HG03025 (cell line): Measurements from ENCODE around the gene ALPL.

Experiments
- ATAC-seq: cut with Tn5 transposase; IDR thresholded peaks from one replicate; pipeline ENCODE4 v1.9.1; 2021; ENCODE audit warnings: mild to moderate bottlenecking, moderate library complexity; ENCODE audit not compliant: unreplicated experiment, low FRiP score

ALPL gene

DNA sequence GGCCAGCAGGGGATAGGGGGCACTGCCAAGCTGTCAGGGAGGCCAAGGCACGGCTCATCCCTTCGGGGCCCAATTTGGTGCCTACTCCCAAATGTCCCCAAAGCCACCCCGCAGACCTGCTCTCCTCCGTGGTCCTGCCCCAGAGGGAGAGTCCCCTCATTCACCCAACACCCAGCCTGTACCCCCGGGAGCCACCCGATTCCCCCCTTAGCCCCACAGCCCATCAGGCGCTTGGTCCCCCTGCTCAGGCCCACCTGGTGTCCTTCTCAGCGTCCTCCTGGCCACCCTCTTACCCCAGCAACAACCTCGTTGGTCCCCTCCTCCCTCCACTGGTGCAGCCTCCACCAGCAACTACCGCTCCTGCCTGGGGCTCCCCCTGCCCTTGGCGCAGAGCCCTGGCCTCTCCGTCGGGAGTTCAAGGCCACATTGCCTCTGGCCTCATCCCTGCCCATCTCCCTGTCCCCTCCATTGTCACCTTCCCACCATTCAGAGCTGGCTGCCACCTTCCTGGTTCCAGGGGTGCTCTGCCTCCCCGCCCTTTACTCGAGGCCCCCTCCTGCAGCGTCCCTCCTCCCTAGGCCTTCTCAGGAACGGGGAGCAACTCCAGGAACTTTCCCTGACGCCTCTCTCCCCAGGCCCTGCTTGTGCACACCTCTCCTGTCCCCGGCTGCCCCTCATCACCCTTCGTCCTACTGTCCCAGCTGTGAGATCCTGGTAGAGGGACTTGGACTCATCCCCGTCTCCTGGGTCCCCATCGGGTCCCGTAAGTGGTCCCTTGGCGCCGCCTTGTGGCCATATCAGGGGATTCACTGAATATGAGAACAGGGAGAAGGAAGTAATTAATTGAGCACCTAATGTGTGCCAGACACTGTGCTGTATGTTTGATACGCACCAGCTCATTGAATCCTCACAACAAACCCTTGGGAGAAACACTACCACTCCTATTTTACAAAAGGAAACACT is 86.0 kb downstream of the ALPL start:
- no peak for ATAC-seq

DNA sequence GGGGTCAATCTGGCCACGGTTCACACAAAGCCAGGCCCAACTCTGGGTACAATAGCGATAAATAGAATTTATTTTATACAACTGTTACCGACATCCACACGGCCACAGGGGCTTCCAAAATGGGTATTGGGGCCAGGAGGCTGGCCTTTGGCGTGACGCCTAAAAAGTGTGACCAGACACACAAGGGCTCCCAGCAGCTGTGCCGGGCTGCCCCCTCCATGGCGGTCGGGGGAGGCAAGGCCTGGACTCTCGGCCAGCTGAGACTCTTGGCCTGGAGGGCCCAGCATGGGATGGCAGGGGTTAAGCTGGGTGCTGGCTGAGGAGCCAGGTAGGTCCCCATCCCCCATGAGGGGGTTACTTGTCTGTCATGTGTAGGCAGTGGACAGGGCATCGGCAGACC is 87.0 kb downstream of the ALPL start:
- no peak for ATAC-seq

DNA sequence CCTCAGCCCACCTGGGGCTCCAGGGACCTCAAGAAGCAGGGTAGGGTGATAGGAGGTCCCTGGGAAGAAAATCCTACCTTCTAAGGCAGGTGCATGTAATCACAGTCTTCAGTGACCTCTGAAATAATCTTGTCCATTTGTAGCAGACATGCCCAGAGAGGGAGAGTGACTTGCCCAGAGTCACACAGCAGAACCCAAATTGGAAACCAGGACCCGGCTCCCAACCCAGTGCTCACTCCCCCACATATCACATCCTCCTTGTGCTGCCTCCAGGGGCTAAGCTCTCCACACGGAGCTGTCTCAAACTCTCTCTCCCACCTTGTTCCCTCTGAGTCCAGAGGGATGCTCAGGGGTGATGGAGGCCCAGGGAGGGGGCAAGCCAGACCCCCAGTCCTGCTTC is 87.4 kb downstream of the ALPL start:
- ATAC-seq: no peak

DNA sequence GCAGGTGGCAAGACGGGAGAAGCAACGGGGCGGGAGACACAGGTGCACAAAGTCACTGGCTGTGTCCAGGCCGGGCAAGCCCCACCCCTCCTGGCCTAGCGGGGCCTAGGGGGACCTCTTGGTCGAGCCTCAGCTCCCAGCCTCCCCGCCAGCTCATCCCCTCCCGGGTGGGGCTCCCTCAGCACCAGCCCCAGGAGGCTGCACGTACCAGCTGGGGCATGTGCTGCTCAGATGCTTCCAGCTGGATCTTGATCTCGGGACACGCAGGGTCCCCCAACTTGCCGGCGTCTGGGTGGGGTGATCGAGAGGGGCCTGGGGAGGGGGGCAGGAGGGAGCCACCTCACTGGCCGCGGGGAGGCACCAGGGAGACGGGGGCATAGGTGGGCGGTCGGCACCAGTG is 88.5 kb downstream of the ALPL start:
- no peak for ATAC-seq

DNA sequence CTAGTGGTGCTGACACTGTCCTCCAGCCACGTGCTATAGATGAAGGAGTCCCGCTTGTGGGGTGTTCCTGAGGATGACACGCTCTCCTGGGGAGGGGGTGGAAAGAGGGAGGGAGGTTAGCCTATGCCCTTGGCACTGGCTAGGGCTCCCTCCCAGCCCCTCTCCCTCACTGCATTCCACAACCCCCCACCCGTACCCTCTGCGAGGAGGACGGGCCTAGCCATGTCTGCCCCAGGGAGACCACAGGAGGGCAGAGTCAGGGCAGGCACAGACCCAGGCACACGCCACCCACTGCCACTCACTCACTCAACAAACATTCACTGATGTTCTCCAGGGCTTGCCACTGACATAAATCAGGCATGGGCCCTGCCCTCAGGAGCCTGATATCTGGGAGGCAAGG is 89.2 kb downstream of the ALPL start:
- ATAC-seq: no peak

DNA sequence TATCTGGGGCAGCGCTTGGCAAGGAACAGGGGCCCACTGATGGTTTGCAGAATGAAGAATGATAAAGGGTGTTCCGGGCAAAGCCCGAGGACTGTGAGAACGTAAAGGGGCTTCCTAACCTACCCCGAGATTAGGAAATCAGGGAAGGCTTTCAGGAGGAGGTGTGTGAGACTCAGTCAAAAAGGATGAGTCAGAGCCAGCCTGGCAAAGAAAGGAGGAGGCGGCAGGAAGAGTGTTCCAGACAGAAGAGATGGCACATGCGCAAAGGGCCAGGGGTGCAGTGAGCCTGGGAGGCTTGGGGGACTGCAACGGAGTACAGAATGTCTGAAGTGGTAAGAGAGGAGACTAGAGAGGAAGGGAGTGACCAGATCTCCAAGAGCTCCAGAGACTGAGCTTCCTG is 89.7 kb downstream of the ALPL start:
- no peak for ATAC-seq

DNA sequence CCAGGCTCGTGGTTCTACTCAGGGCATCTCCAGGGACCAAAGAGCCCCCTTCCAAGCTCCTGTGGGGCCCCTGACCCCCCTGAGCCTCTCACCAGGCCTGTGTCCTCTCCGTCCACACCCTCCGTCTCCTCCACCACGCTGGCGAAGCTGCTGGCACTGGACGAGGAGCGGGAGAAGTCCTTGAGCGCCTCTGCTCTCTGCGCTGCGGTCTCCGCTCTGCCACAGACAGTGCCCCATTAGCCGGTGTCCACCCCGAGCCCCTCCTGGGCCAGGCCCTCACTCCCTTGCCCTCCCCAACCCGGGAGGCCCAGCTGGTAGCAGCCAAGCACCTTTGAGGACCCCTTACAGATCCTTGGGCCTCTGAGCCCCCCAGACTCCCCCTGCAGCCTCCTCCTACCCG is 90.2 kb downstream of the ALPL start:
- ATAC-seq: no peak

DNA sequence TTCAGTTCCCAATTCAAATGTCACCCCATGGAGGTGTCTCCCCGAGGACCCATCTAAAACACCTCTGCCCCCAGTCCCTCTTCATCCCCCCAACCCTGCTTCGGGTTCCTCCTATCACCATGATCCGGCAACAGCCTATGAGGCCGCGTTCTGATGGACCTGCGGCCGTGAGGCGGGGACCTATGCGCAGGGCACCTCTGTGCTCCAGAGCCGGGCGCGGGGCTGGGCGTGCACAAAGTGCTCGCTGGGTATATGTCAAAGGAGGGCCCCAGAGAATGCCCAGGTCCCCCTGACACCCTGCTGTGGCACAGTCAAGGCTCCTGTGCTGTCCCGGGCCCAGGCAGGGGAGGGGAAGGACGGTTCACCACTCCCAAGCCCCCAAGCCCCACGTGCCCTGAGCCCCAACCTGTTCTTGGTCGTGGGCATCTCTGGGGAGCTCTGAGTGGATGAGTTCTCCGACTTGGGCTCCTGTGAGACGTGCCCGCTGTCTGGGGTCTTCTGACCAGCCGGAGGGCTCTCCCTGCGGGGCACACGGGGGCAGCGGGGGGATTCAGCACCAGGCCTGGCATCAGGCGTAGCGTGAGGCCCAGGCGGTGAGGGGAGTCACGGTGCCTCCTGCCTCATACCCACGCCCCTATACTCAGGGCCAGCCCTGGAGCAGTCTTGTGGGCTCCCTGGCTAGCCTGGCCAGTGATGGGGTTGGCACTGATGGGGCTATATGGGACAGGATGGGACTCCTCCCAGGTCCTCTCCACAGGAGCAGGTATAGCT is 92.2 kb downstream of the ALPL start:
- ATAC-seq: no peak

DNA sequence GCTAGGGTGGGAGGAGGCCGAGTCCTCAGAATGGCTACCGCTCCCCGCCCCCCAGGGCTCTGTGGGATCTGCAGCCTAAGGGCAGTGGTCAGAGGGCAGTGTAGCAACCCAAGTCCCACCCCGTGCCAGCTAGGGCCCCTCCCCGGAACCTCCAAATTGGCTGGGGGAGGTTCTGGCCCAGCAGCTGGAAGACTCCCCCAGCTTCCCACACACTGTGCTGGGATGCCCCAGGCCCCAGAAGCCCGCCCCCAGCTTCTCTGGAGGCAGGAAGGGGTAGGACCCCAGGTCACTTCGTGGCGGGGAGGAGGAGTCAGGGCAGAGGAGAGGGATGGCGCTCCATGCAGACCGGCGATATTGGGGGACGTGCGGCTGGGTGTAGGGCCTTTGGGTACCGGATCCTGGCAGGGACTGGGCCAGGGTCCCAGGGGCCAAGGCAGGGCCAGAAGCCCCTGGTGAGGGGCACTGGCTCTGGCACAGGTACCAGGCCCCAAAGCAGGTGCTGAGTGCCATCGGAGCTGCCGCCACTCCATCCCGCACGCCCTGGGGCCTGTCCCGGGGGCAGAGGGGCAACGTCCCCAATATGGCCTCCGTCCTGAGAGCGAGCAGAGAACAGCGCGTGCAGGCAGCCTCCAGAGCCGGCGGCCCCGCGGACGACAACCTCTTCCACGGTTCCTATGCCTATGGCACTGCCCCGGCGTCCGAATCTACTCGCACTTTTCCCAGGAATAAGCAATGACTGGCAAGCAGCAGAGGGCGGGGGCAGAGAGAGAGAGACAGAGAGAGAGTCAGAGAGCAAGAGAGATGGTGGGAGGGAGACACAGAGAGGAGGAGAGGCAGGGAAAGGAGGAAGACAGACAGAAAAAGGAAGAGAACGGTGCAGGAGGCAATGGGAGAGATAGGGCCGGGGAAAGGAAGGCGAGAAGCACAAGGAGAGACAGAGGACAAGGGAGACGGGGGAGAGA is 94.2 kb downstream of the ALPL start:
- ATAC-seq: no peak

DNA sequence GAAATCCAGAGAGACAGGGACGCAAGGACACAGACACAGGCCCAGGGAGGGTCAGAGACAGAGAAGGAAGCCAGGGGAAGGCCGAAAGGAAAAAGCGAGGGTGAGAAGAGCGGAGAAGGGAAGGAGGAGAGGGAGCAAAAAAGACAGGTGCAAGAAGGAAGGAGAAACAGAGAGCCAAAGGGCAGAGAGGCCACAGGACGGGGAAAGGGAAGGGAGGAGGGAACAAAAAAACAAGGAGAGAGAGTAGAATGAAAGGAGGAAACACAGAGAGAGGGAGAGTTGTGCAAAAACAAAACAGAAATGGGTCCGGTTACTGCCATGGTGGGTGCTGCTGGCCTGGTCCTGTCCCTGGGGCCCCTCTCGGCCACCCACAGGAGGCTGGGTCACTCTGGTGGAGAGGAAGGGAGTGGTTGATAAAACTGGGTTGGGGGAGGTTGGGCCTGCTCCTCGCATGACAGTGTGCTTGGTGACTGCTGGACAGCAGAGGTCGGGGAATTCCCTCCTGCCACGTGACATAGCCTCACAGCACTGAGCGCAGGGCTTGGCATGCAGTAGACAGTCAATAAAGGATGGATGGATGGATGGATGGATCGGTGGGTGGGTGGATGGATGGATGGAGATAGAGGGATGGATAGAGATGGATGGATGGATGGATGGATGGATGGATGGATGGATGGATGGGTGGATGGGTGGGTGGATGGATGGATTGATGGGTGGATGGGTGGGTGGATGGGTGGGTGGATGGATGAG is 95.2 kb downstream of the ALPL start:
- ATAC-seq: no peak

DNA sequence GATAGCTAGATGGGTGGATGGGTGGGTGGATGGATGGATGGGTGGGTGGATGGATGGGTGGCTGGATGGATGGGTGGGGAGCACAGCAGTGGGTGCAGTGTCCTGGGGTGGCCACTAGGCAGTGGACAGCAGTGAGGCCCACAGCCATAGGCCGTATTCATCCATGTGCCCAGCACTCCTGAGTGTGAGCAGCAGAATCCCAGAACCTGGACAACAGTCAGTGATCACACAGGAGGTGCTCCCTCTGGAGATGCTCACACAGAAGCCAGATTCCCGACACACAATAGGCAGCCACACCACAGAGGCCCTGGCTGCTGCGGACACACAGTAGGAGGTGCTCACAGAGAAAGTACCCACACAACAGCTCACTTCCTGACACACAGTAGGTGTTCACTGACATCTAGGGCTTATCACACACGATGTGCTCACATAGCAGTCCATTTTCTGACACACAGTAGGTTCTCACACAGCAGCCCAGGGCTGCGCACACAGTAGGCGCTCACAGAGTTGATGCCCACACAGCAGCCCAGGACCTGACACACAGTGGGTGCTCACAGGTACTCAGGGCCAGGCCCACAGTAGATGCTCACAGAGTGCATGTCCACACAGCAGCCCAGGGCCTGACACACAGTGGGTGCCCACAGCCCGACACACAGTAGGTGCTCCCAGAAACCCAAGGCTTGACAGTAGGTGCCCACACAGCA is 95.9 kb downstream of the ALPL start:
- ATAC-seq: no peak

DNA sequence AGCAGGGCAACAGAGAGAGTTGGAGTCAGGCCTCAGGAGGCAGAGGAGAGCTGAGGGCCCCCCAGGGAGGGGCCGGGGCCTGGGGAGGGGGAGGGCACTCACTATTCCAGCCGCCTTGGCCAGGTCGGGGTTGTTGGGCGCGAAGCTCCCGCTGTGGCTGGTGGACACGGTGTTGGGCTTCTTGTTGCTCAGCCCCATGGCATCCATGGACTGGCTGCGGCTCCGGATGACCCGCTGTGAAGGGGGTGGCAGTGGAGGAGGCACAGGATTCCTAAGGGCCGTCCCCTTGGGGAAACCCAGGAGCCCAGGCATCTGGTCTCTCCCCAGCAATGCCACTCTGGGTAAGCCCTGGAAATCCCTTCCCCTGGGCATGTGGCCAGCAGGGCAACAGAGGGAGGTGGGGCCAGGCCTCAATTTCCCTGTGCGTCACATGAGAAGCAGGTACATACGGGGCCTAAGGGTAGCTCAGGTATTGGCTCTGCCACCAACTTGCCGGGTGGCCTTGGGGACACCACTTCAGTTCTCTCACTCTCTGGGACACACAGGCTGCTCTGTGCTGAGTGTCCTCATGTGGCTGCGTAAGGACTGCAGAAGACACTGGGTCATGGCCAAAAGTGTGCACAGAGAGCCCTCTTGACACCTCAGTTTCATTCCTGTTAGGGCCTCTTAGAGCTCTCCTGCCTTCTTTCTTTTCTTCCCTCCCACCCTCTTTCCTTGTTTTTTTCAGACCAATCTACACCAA is 96.9 kb downstream of the ALPL start:
- ATAC-seq: no peak

DNA sequence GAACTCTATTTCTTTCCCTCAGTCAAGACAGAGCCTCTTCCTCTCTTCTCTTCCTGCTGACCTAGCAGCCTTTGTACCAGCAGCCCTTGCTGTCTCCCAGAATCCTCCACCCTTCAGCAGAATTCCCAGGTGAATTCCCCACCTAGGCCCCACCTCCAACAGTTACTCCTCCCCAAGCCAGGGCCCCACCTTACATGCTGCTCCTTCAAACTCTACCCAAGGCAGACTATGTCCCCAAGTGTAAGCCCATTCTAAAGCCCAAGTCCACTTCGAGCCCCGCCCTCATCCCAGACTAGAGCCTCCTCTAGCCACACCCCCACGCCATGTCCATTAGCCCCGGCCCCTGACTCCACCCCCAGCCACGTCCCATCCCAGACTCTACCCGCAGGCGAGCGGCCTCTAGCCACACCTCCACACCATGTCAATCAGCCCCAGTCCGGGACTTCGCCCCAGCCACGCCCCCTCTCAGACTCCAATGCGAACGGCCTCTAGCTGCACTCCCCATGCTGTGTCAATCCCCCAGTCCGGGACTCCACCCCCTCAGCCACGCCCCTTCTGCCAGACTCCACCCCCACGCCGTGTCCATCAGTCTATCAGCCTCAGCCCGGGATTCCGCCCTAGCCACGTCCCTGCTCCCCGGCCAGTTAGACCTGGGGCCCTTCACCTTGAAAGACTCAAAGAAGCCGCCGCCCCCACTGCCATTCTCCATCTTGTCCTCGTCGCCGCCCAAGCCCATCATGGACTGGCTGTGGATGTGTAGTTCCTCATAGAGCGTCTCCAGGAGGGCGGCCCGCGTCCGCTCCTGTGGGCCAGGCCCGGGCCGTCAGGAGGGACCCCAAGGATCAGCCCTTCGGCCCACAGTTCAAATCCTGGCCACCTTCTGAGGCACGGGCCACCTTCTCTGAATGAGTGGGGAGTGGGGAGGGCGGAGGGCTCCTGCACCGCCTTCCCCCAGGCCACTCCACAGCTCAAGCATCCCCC is 98.6 kb downstream of the ALPL start:
- ATAC-seq: no peak

DNA sequence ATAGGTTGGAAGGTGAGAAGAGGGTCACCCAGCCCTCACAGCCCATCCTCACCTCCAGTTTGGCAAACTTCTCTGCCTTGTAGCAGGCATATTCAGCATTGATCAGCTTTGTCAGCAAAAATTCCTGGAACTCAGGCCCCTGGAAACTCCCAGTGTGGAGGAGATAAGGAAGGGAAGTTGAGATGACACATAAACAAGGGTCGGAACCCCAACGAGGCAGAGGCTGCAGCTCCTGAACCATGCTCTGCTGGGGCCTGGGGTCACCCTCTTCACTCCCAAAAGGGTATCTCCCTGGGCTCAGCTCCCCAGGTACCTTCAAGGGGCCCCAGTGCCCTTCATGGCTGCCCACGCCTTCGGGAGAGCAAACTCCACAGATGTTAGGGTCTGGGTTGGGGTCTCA is 99.6 kb downstream of the ALPL start:
- no peak for ATAC-seq

DNA sequence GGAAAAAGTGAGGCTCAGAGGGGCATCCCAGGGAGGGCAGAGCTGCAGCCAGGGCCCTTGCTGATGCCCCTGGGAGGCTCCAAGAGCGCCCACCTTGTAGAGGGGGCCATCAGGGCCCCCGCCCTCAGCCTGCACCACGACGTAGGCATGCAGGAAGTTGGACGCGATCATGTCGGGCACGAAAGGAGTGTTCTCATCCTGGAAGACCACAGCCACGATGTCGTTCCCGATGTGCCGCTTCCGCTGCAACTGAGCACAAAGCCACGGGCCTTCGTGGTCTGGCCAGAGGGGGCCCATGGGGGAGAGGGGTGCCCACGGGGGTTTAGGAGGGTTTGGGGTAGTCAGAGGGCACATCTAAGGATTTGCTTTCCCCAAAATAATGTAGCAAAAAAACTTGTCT is 100.8 kb downstream of the ALPL start:
- ATAC-seq: no peak

DNA sequence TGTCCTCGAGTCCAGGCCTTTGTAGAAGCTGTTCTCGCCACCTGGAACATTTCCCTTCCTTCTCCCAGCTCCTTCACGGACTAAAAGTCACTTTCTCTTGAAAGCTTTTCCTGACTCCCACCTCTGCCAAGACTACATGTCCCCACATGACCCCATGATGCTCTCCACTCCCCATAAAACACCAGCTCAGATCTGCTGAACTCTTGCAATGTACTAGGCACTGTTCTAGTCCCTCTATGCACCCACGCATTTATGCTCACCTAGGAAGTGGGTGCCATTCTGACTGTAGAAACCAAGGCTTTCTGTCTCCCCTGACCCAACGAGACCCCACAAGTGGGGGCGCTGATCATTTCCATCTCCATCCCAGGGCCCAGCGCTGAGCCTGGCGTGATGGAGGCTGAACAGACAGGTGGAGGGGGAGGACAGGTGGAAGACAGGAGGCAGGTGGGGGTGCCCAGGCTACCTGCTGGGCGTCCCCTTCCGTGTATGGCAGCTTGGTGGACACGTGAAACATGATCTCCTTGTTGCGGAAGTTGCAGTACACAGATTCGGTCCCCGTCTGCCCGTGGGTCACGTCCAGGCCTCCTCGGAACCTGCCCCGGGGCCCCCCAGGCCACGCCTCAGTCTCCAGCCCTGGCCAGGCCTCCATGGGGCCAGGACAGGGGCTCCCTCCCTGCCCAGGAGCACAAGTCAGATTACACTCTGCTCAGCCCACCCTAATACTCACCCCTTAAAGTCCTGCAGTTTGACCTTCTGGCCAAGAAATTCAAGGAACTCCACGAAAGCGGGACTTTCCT is 102.0 kb downstream of the ALPL start:
- ATAC-seq: no peak

DNA sequence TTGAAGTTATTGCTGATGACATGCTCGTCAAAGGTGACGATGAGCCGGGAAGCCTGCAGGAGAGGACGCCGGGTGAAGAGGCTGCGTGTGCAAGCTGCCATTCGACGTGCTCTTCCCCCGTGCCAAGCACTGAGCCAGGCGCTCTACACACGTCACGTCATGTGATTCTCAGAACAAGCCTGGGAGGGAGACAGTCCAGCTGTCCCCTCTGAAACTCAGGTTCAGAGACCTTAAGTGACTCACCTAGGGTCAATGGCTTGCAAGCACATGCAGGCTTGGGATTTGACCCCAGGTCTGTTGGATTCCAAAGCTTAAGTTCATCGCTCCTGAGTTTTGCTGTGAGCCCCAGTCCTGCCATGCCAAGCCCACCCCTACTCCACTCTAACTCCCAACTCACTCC is 102.8 kb downstream of the ALPL start:
- no peak for ATAC-seq
